ENCODE results near the gene LTBR. TPM values are rescaled to one million over a fixed set of nuclear protein-coding genes. Genes with fewer than 3 reads are reported as not detected.

LTBR gene
- total RNA-seq, 1 donor from 2014 or later, result 55.8 TPM

DNA sequence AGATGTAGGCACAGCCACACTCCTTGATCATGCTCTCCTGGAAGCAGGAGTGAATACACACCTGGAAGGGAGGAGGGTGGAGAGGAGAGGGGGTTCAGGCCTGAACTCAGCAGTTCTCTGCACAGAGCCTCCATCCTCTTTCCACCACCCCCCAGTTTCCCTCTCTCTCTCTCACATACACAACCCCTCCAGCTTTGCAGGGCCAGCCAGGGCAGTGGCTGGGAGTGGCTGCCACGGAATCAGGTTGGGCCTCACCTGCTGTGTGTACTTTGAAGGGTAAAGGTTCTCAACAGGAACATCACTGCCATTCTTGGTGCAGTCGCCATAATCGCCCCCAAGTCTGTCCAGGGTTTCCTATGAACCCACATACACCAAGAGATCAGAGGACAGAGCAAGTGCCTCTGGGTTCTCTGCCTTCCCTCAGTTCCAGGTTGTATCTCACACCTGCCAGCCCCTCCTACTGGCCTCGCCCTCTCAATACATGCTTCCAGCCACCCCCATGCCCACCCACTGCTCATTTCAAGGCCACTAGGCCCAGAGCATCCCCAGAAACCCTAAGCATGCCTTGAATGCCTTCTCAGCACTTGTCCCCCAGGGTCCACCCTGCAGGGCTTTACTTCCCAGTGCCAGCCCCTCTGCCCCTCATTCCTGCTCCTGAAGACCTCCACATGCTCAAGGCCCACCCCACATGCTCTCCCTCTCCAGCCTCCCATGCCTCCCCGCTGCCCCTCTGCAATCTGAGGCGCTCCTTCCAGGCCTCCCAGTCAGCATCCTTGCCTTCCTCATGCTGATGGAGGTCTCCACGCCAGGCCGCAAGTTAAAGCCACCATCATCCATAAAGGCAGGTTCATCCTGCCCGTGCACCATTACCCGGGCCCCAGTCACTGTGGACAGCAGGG, 29.2 kb upstream of the LTBR start:
- TF ChIP-seq CTCF (IDR thresholded peaks at IDR 0.05; ENCODE audit: insufficient read depth, low read length, severe bottlenecking), result no peak
- DNase-seq (ENCODE audit: low read depth) (no peak), FAIRE-seq (no peak)
- Histone ChIP-seq H3K4me3 (ENCODE audit: low read depth, low read length) (no peak overlapping the region), H3K36me3 (ENCODE audit: control insufficient read depth, insufficient read depth, low read length) (peaks cover 4% of the 10 kb centered on the region), H3K27me3 (ENCODE audit: control insufficient read depth, insufficient read depth, low read length) (no peaks in the 10 kb centered on the region)

GRCh38 chr12:6355491-6356373, 28.2 kb upstream of the LTBR start:
- DNase-seq (ENCODE audit: low read depth), result no peak
- FAIRE-seq, result no peak
- H3K4me3 ChIP-seq (ENCODE audit: low read depth, low read length), result no peak overlapping the region

DNA sequence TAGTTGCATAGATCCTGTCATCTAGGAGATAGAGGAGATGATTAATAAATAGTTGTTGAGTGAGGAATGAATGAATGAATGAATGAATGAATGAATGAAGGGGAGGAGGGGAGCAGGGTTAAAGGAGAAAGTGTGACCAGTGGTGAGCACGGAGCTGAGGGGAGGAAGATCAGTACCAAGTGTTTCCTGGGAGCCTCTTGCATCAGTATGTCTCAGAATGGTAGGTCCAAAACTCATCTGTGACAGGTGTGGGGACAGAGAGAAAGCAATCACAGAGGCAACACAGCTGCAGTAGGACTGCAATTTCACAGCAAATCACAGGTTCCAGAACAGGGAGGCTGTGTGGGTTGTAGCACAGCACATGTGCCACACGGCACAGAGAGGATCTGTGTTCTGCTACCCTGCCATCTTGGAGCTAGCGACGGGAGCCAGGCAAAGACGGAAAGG, 27.6 kb upstream of the LTBR start:
- DNase-seq (ENCODE audit: low read depth), result no peak
- H3K27me3 ChIP-seq (ENCODE audit: control insufficient read depth, insufficient read depth, low read length), result no peaks in the 10 kb centered on the region
- no peak overlapping the region for H3K4me3 ChIP-seq (ENCODE audit: low read depth, low read length)
- no peak for FAIRE-seq
- peaks cover 4% of the 10 kb centered on the region for H3K36me3 ChIP-seq (ENCODE audit: control insufficient read depth, insufficient read depth, low read length)
- TF ChIP-seq CTCF (IDR thresholded peaks at IDR 0.05; ENCODE audit: insufficient read depth, low read length, severe bottlenecking), result no peak

More at GRCh38 chr12:6355491-6356373, 28.2 kb upstream of the LTBR start:
- peak; percentile 34 for TF ChIP-seq CTCF (IDR thresholded peaks at IDR 0.05; ENCODE audit: insufficient read depth, low read length, severe bottlenecking)
- H3K36me3 ChIP-seq (ENCODE audit: control insufficient read depth, insufficient read depth, low read length), result peaks cover 4% of the 10 kb centered on the region
- H3K27me3 ChIP-seq (ENCODE audit: control insufficient read depth, insufficient read depth, low read length), result no peaks in the 10 kb centered on the region

DNA sequence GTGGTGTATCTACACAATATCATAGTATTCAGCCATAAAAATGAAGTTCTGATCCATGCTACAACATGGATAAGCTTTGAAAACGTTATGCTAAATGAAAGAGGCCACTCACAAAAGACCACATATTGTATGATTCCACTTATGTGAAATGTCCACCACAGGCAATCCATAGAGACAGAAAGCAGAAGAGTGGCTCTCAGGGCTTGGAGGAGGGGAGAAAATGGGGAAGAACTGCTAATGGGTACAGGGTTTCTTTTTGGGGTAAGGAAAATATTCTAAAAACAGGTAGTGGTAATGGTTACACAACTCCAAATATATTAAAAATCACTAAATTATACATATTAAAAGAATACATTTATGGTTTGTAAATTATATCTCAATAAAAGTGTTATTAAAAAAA, 25.1 kb upstream of the LTBR start:
- DNase-seq (ENCODE audit: low read depth), result no peak
- H3K27me3 ChIP-seq (ENCODE audit: control insufficient read depth, insufficient read depth, low read length), result no peaks in the 10 kb centered on the region
- no peak overlapping the region for H3K4me3 ChIP-seq (ENCODE audit: low read depth, low read length)
- no peak for FAIRE-seq
- peaks cover 3% of the 10 kb centered on the region for H3K36me3 ChIP-seq (ENCODE audit: control insufficient read depth, insufficient read depth, low read length)
- TF ChIP-seq CTCF (IDR thresholded peaks at IDR 0.05; ENCODE audit: insufficient read depth, low read length, severe bottlenecking), result no peak

DNA sequence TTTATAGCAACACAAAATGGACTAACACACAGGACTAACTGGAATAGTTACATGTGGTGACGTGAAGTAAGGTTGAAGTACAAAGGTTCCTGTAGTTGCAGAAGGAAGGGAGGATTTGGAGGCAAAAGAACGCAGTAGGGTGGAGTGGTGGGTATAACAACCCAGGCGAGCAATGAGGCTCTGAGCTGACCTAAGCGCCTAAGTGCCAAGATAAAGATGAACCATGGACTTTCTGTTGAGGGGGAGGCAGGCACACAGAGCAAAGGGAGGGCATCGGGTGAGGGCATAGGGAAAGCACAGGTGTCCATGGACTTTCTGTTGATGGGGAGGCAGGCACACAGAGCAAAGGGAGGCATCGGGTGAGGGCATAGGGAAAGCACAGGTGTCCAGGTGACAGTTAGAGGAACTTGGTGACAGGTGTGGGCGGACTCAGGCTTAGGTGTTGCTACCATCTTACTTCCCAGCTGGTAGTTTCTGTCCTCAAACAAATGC, 23.8 kb upstream of the LTBR start:
- Histone ChIP-seq H3K36me3 (ENCODE audit: control insufficient read depth, insufficient read depth, low read length) (peaks cover 3% of the 10 kb centered on the region), H3K27me3 (ENCODE audit: control insufficient read depth, insufficient read depth, low read length) (no peaks in the 10 kb centered on the region), H3K4me3 (ENCODE audit: low read depth, low read length) (no peak overlapping the region)
- FAIRE-seq (peak; percentile 36), DNase-seq (ENCODE audit: low read depth) (no peak)
- TF ChIP-seq CTCF (IDR thresholded peaks at IDR 0.05; ENCODE audit: insufficient read depth, low read length, severe bottlenecking), result no peak
